ENCODE measurements around the gene SWAP70. TPM values are rescaled to one million over a fixed set of nuclear protein-coding genes. Genes with fewer than 3 reads are reported as not detected.

Gene SWAP70
- total and polyA plus RNA-seq, 9 of the 15 experiments (the other 6 are each of a cell fraction or from before 2014, with no cell fraction given), result 1.7 to 4.9 (median 3.9) TPM

DNA sequence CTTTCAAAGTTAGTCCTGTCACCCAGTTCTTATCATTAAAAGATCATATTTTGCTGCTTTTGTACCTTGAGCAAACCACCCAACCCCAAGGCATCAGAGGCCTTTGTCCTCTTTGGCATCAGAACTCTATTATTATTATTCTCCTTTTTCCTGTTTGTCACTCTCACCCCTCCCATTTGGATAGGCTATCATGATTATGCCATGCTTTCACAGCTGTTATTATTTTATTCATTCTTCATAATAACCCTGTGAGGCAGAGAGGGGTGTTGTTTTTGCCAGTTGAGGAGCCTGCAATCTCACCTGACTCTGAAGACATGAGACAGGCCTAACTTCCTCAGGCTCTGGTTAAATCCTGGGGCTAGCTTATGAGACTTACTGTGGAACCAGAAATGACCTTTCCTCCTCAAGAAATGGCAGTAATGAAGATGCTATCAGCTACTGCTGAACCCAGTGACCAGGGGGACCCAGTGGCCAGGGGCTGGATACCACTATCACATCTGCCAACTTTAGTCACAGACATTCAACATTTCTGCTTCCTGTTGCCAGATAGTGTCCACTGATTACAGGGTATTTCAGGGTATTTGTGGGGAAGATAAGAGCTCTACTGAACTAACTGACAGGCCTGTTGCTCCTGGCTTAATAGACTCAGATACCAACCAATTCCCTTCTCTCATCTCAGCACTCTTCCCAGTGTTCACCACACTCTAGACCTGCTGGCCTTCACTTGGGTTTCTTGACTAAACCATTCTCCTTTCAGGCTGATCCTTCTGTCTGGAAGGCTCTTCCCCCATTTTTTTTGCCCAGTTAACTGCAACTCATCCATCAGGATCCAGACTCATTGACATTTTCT lies 11.8 kb upstream of the SWAP70 start (continued):
- TF ChIP-seq USF1 (CRISPR knock-in tag; IDR thresholded peaks at IDR 0.05) (no peak), ZNF217 (CRISPR knock-in tag; IDR thresholded peaks at IDR 0.05) (no peak), TFAM (CRISPR knock-in tag; conservative IDR thresholded peaks at IDR 0.05) (no peak), ERF (CRISPR knock-in tag; IDR thresholded peaks at IDR 0.05) (peak; percentile 82; the same call in 1 of the 2 replicates)
- TF ChIP-seq, protein P1, sequence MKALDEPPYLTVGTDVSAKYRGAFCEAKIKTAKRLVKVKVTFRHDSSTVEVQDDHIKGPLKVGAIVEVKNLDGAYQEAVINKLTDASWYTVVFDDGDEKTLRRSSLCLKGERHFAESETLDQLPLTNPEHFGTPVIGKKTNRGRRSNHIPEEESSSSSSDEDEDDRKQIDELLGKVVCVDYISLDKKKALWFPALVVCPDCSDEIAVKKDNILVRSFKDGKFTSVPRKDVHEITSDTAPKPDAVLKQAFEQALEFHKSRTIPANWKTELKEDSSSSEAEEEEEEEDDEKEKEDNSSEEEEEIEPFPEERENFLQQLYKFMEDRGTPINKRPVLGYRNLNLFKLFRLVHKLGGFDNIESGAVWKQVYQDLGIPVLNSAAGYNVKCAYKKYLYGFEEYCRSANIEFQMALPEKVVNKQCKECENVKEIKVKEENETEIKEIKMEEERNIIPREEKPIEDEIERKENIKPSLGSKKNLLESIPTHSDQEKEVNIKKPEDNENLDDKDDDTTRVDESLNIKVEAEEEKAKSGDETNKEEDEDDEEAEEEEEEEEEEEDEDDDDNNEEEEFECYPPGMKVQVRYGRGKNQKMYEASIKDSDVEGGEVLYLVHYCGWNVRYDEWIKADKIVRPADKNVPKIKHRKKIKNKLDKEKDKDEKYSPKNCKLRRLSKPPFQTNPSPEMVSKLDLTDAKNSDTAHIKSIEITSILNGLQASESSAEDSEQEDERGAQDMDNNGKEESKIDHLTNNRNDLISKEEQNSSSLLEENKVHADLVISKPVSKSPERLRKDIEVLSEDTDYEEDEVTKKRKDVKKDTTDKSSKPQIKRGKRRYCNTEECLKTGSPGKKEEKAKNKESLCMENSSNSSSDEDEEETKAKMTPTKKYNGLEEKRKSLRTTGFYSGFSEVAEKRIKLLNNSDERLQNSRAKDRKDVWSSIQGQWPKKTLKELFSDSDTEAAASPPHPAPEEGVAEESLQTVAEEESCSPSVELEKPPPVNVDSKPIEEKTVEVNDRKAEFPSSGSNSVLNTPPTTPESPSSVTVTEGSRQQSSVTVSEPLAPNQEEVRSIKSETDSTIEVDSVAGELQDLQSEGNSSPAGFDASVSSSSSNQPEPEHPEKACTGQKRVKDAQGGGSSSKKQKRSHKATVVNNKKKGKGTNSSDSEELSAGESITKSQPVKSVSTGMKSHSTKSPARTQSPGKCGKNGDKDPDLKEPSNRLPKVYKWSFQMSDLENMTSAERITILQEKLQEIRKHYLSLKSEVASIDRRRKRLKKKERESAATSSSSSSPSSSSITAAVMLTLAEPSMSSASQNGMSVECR (CRISPR knock-in tag; IDR thresholded peaks at IDR 0.05), result no peak
- TF ChIP-seq, protein P2, sequence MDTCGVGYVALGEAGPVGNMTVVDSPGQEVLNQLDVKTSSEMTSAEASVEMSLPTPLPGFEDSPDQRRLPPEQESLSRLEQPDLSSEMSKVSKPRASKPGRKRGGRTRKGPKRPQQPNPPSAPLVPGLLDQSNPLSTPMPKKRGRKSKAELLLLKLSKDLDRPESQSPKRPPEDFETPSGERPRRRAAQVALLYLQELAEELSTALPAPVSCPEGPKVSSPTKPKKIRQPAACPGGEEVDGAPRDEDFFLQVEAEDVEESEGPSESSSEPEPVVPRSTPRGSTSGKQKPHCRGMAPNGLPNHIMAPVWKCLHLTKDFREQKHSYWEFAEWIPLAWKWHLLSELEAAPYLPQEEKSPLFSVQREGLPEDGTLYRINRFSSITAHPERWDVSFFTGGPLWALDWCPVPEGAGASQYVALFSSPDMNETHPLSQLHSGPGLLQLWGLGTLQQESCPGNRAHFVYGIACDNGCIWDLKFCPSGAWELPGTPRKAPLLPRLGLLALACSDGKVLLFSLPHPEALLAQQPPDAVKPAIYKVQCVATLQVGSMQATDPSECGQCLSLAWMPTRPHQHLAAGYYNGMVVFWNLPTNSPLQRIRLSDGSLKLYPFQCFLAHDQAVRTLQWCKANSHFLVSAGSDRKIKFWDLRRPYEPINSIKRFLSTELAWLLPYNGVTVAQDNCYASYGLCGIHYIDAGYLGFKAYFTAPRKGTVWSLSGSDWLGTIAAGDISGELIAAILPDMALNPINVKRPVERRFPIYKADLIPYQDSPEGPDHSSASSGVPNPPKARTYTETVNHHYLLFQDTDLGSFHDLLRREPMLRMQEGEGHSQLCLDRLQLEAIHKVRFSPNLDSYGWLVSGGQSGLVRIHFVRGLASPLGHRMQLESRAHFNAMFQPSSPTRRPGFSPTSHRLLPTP (IDR thresholded peaks at IDR 0.05; ENCODE audit: borderline replicate concordance, extremely low read depth, insufficient read length), result no peak
- TF ChIP-seq, protein P3, sequence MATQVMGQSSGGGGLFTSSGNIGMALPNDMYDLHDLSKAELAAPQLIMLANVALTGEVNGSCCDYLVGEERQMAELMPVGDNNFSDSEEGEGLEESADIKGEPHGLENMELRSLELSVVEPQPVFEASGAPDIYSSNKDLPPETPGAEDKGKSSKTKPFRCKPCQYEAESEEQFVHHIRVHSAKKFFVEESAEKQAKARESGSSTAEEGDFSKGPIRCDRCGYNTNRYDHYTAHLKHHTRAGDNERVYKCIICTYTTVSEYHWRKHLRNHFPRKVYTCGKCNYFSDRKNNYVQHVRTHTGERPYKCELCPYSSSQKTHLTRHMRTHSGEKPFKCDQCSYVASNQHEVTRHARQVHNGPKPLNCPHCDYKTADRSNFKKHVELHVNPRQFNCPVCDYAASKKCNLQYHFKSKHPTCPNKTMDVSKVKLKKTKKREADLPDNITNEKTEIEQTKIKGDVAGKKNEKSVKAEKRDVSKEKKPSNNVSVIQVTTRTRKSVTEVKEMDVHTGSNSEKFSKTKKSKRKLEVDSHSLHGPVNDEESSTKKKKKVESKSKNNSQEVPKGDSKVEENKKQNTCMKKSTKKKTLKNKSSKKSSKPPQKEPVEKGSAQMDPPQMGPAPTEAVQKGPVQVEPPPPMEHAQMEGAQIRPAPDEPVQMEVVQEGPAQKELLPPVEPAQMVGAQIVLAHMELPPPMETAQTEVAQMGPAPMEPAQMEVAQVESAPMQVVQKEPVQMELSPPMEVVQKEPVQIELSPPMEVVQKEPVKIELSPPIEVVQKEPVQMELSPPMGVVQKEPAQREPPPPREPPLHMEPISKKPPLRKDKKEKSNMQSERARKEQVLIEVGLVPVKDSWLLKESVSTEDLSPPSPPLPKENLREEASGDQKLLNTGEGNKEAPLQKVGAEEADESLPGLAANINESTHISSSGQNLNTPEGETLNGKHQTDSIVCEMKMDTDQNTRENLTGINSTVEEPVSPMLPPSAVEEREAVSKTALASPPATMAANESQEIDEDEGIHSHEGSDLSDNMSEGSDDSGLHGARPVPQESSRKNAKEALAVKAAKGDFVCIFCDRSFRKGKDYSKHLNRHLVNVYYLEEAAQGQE (IDR thresholded peaks at IDR 0.05; ENCODE audit: borderline replicate concordance), result no peak
- TF ChIP-seq, protein P3 (CRISPR knock-in tag; IDR thresholded peaks at IDR 0.05; ENCODE audit: low read depth), result no peak

Data from K562 (cell line).